Neural crest cell (in vitro differentiated cells): ENCODE data around the gene SYT15. TPM values are rescaled to one million over a fixed set of nuclear protein-coding genes. Genes with fewer than 3 reads are reported as not detected.
"Not testable (repeated sequence)": the region's sequence is repeated elsewhere in the genome, so short reads cannot be mapped to it uniquely, and the experiment has no call there.

Source experiments
- DNase-seq: peaks from one replicate; pipeline ENCODE4 v3.0.0; 2021; ENCODE audit warnings: low read depth, mixed read lengths, low spot score
- H3K27ac Mint-ChIP-seq: one replicate; pipeline ENCODE4 v1.8.0; 2021; ENCODE audit warnings: mild to moderate bottlenecking, mixed read lengths; ENCODE audit not compliant: unreplicated experiment
- H3K27me3 Mint-ChIP-seq: 2 replicates; pipeline ENCODE4 v1.8.0; 2021; ENCODE audit warnings: low read depth, mild to moderate bottlenecking, mixed read lengths
- H3K36me3 Mint-ChIP-seq: 2 replicates; pipeline ENCODE4 v1.8.0; 2021; ENCODE audit warnings: low read depth, mild to moderate bottlenecking, mixed read lengths
- H3K4me1 Mint-ChIP-seq: 2 replicates; pipeline ENCODE4 v1.8.0; 2021; ENCODE audit warnings: mixed read lengths
- H3K4me3 Mint-ChIP-seq: one replicate; pipeline ENCODE4 v1.8.0; 2021; ENCODE audit warnings: mild to moderate bottlenecking, mixed read lengths
- H3K9me3 Mint-ChIP-seq: 2 replicates; pipeline ENCODE4 v1.8.0; 2021; ENCODE audit warnings: mixed read lengths
- total RNA-seq: library from RNA; stranded (reverse); gene quantifications from 2 replicates; pipeline ENCODE4 v1.2.1, GENCODE V29; 2021

SYT15 gene
- total RNA-seq, 1 donor from 2014 or later = 1.6 TPM

DNA sequence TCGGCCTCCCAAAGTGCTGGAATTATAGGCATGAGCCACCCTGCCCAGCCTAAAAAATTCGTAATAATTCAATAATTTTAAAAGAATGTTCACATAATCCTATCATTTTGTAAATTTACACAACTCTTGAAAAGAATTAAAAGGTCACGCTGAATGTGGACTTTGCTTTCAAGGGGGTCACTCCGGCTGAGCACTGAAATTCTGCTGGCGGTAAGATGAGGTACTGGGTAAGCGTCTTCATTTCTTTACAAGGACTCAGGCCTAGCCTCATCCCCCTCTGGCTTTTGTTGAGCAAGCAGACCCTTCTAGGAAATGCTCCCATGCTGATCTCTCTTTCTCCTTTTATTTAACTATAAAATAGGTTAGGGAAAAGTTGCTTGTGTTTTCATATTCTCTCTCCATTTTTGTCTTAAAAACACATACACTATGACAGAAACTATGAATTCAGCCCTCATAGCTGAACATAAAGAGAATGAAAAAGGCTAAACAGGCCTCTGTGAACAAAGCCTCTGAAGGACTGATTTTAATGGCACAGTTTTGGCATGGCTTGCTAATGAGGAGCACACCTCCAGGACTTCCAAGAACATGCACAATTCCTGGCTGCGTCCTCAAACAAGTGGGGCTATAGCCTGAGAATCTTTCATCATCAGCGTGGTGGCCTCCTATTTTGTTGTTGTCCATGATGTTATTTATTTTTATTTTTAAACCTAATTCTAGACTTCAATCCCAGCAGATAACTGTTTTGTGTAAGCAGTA, 45.1 kb downstream of the SYT15 start:
- DNase-seq, H3K9me3 Mint-ChIP-seq, H3K36me3 Mint-ChIP-seq, H3K27me3 Mint-ChIP-seq, H3K4me1 Mint-ChIP-seq, H3K27ac Mint-ChIP-seq, H3K4me3 Mint-ChIP-seq: not testable (repeated sequence)

DNA sequence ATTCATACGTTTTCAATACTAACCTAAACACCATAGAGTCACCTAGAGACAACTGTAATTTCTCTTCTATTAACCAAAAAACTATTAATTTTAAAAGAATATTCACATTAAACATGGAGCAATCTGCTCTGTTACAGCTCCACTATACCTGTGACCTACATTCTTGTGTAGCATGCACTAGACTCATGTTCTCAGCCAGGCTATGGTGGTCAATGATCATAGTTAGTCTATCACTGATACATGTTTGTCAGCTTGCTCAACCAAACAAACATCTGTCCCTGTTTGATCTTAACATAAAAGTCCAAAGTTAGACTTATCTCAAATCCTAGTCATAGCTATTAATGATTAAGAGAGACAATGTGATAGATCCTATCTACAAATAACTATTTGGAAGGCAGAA, 50.9 kb downstream of the SYT15 start:
- H3K4me3 Mint-ChIP-seq, H3K27ac Mint-ChIP-seq, H3K4me1 Mint-ChIP-seq, H3K27me3 Mint-ChIP-seq, H3K9me3 Mint-ChIP-seq, DNase-seq, H3K36me3 Mint-ChIP-seq: not testable (repeated sequence)

DNA sequence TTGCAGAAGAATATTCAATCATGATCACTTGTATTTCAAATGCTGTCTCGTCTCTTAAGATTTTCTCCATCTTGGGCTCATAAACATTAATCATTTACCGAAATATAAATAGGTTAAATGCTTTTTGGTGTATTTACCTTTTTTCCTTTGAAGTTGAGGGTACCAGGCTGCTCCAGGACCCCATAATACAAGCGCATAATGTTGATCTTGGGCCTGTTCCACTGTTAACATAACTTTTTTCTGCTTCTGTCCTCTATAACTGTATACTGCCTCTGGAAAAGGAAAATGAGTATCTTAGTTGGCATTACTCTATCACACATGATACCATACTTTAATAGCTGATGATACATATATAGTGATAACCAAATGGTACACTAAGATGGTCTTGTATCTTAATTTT, 51.9 kb downstream of the SYT15 start:
- not testable (repeated sequence) for H3K27ac Mint-ChIP-seq, H3K4me1 Mint-ChIP-seq, H3K27me3 Mint-ChIP-seq, DNase-seq, H3K9me3 Mint-ChIP-seq, H3K4me3 Mint-ChIP-seq, H3K36me3 Mint-ChIP-seq

DNA sequence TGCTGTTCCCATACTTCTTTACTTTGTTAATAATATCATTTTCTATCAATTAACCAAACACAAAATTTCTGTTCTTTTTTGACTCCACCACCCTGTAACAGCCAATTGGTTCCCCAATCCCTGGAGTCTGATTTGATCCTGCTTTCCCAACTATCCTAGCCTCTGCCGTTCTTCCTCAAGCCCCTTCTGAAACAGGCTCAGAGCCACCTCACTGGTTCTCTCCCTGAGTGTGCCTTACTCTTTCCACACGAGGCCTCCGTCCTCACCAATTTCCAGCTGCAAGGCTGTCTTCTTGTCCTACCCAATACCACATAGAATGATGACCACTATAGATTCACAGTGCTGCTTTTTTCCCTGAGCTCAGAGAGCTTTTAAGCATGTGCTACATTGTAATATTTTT, 52.8 kb downstream of the SYT15 start:
- DNase-seq, H3K9me3 Mint-ChIP-seq, H3K36me3 Mint-ChIP-seq, H3K4me1 Mint-ChIP-seq, H3K27me3 Mint-ChIP-seq, H3K27ac Mint-ChIP-seq, H3K4me3 Mint-ChIP-seq: not testable (repeated sequence)

DNA sequence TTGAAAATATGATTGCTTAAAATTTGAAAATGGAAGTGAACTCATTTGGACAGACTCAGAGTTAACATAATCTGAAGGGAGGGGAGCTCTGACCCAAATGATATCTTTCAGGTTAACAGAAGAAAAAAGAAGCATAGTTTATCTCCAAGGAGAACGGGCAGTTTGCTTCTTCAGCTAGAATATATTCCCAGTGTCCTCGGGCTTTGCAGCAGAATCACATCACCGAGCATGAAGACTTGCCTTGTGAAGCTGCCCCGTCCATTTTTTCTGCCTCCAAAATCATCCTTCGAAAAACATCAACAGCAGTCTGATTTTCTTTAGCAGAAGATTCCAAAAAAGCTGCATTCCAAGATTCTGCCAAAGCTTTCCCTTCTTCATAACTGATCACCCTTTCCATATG, 55.8 kb downstream of the SYT15 start:
- H3K9me3 Mint-ChIP-seq, DNase-seq, H3K27ac Mint-ChIP-seq, H3K27me3 Mint-ChIP-seq, H3K36me3 Mint-ChIP-seq, H3K4me1 Mint-ChIP-seq: not testable (repeated sequence)
- H3K4me3 Mint-ChIP-seq = peak overlapping the region; percentile 83

DNA sequence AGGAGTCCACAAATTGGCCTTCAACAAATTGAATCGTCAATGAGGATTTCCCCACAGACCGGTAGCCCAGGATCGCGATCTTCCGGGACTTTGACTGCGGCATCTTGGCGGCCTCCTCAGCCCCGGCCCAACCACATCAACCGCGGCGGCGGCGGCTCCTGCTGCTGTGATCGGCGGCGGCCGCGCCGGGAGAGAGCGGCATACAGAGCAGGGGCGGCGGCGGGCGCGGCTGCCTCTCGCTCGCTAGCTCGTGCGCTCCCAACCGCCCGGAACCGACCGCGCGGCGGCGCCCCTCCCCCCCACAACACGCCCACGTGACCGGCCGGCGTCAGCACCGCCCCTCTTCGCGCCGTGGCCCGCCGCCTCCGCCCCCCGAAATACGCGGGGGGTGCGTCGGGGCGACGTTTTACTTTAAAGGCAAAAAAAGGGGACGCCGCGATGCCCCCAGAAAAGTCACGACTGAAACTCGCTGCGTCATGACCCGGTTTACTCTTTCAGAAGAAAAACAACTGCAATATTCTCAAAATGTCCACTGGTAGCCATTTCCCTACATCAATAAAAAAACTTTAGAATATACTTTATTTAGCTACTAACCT, 56.5 kb downstream of the SYT15 start:
- H3K9me3 Mint-ChIP-seq, H3K27ac Mint-ChIP-seq, H3K4me1 Mint-ChIP-seq, H3K36me3 Mint-ChIP-seq, DNase-seq, H3K27me3 Mint-ChIP-seq: not testable (repeated sequence)
- peak overlapping the region; percentile 74 for H3K4me3 Mint-ChIP-seq

DNA sequence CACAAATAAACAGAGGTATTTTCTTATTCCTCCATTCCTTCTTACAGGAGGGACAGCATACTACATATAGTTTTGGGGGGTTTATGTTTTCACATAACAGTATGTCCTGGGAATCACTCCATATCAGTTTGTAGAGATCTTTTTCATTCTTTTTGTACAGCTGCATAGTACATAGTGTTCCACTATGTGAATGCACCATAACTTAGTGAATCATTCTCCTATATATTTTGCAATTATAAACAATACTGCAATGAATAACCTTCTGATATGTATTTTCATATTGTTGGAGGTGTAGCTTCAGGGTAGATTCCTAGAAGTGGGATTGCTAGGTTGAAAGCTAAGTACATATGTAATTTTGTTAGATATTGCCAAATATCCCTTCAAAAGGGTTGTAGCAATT, 61.1 kb downstream of the SYT15 start:
- not testable (repeated sequence) for H3K27me3 Mint-ChIP-seq, DNase-seq, H3K9me3 Mint-ChIP-seq, H3K36me3 Mint-ChIP-seq, H3K27ac Mint-ChIP-seq, H3K4me1 Mint-ChIP-seq
- H3K4me3 Mint-ChIP-seq = peak overlapping the region; percentile 47

Other genes starting within 250 kb of the SYT15 start
- not detected in 2 replicates for gene ANXA8L1, start 203.4 kb upstream of the SYT15 start, total RNA-seq
- gene NPY4R, start 113.2 kb upstream of the SYT15 start, total RNA-seq = not detected in 2 replicates
- 1.4 and 1.5 TPM in 2 replicates for gene GPRIN2, start 22.5 kb upstream of the SYT15 start, total RNA-seq